OCI-LY7 (cell line): ENCODE measurements around the gene EDAR. TPM values are rescaled to one million over a fixed set of nuclear protein-coding genes. Genes with fewer than 3 reads are reported as not detected.

ENCODE experiments used
- BruUV-seq: library from RNA; stranded (reverse); fragments of 400-500 nt; replicated peaks from 2 replicates; lab custom pipeline; 2021; lab: Mats Ljungman, UMichigan
- CTCF ChIA-PET: fragments of 300-600 bp; sonication (Branson Sonifier 250); formaldehyde crosslinking; loops from one replicate; lab custom pipeline; 2022; ENCODE audit warnings: antibody characterized with exemption; ENCODE audit not compliant: unreplicated experiment; lab: Charles Lee
- POLR2A ChIA-PET: fragments of 300-600 bp; sonication (Branson Sonifier 250); formaldehyde crosslinking; loops from one replicate; lab custom pipeline; 2022; ENCODE audit warnings: antibody characterized with exemption; lab: Charles Lee
- DNase-seq: peaks from one replicate; pipeline ENCODE4 v3.0.0-alpha.2; 2015; ENCODE audit warnings: low spot score
- H2AFZ ChIP-seq: fragments of 200-600 bp; sonication (generic), shearing (Covaris generic); 2 replicates; pipeline ENCODE4 v1.6.1; 2014; ENCODE audit warnings: mild to moderate bottlenecking, antibody characterized with exemption, low read length, moderate library complexity
- H3K27ac ChIP-seq: fragments of 200-600 bp; sonication (generic); 2 replicates; pipeline ENCODE4 v1.5.1; 2014; ENCODE audit warnings: mixed run types, low read depth, mild to moderate bottlenecking, moderate library complexity, low read length, inconsistent platforms; ENCODE audit not compliant: poor library complexity, severe bottlenecking
- H3K36me3 ChIP-seq: fragments of 200-600 bp; sonication (generic); 2 replicates; pipeline ENCODE4 v1.6.1; 2014; ENCODE audit warnings: mild to moderate bottlenecking, antibody characterized with exemption, low read length, moderate library complexity, mixed read lengths; ENCODE audit not compliant: insufficient read depth
- H3K4me1 ChIP-seq: fragments of 200-600 bp; sonication (generic); 2 replicates; pipeline ENCODE4 v1.5.1; 2014; ENCODE audit warnings: mild to moderate bottlenecking, low read length; ENCODE audit not compliant: insufficient read depth, poor library complexity, severe bottlenecking
- H3K4me2 ChIP-seq: fragments of 200-600 bp; sonication (generic); 2 replicates; pipeline ENCODE4 v1.6.1; 2014; ENCODE audit warnings: mild to moderate bottlenecking, low read length
- H3K4me3 ChIP-seq: fragments of 200-600 bp; sonication (generic); 2 replicates; pipeline ENCODE4 v1.5.1; 2014; ENCODE audit warnings: mild to moderate bottlenecking, low read depth, low read length; ENCODE audit not compliant: poor library complexity, severe bottlenecking
- H3K79me2 ChIP-seq: fragments of 200-600 bp; sonication (generic); 2 replicates; pipeline ENCODE4 v1.6.1; 2016; ENCODE audit warnings: low read depth, mild to moderate bottlenecking, low read length, moderate library complexity, mixed read lengths; ENCODE audit not compliant: insufficient read depth
- H3K9me2 ChIP-seq: fragments of 200-600 bp; sonication (generic); 2 replicates; pipeline ENCODE4 v1.6.1; 2016; ENCODE audit warnings: mild to moderate bottlenecking, low read length, mixed read lengths; ENCODE audit not compliant: insufficient read depth
- H3K9me3 ChIP-seq: fragments of 200-600 bp; sonication (generic); 2 replicates; pipeline ENCODE4 v1.6.1; 2014; ENCODE audit warnings: mild to moderate bottlenecking, mixed run types, low read length, mixed read lengths
- H4K20me1 ChIP-seq: fragments of 200-600 bp; sonication (generic); 2 replicates; pipeline ENCODE4 v1.6.1; 2014; ENCODE audit warnings: mild to moderate bottlenecking, antibody characterized with exemption, low read length, moderate library complexity, mixed read lengths; ENCODE audit not compliant: insufficient read depth
- EZH2phosphoT487 ChIP-seq: fragments of 200-600 bp; sonication (generic); IDR thresholded peaks from 2 replicates; pipeline ENCODE4 v1.6.1; 2018; ENCODE audit warnings: low read depth, borderline replicate concordance, mild to moderate bottlenecking, mixed run types, antibody characterized with exemption, low read length, moderate library complexity, mixed read lengths
- intact Hi-C: fragments of 100-400 bp; cut with micrococcal nuclease; formaldehyde crosslinking; loops from one replicate; pipeline ENCODE4 v1.10.0; 2022; ENCODE audit not compliant: unreplicated experiment
- total RNA-seq, 2 experiments: library from RNA; depleted of rRNA in 1 of 2; stranded (reverse); fragments of >200 nt in 1 of 2; shearing (Covaris generic) in 1 of 2; gene quantifications; 2 replicates each; pipeline ENCODE4 v1.2.3, GENCODE V29; 2014 to 2022
- TF ChIP-seq, protein P1 (sequence below): fragments of 200-600 bp; sonication (generic); conservative IDR thresholded peaks from 2 replicates; pipeline ENCODE4 v1.5.1; 2014; ENCODE audit warnings: mild to moderate bottlenecking, antibody characterized with exemption, low read length, moderate library complexity, mixed read lengths

The EDAR gene
- total RNA-seq, 2 experiments from 2014 or later = not detected

DNA sequence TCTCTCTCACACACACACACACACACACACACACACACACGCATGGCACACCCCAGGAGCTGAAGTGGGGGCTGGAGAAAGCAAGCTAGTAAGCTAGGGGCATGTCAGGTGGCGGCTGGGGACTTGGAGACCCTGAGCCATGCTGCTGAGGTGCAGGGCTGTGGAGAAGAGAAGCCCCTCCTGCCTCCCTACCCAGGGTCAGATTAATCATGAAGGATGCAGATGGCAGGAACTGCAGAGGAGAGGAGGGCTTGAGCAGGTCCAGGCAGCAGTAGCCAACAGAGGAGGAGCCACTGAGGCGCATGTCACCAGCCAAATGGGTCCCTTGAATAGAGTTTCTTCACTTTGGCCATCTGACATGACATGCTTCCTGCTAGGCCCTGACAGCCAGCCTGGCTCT is 9.6 kb downstream of the EDAR start:
- DNase-seq = no peak
- POLR2A ChIA-PET = no interaction called here
- H3K9me2 ChIP-seq = no peaks in the 10 kb centered on the region
- H3K79me2 ChIP-seq = no peaks in the 10 kb centered on the region
- H2AFZ ChIP-seq = no peak overlapping the region
- intact Hi-C loops = no loop called here
- no peak overlapping the region for H3K4me3 ChIP-seq
- CTCF ChIA-PET = no interaction called here
- no peaks in the 10 kb centered on the region for H3K36me3 ChIP-seq
- no peak overlapping the region for H3K27ac ChIP-seq
- H3K4me2 ChIP-seq = no peak overlapping the region
- H3K4me1 ChIP-seq = no peaks in the 10 kb centered on the region
- no peaks in the 10 kb centered on the region for H4K20me1 ChIP-seq
- H3K9me3 ChIP-seq = no peaks in the 10 kb centered on the region
- TF ChIP-seq, protein P1, sequence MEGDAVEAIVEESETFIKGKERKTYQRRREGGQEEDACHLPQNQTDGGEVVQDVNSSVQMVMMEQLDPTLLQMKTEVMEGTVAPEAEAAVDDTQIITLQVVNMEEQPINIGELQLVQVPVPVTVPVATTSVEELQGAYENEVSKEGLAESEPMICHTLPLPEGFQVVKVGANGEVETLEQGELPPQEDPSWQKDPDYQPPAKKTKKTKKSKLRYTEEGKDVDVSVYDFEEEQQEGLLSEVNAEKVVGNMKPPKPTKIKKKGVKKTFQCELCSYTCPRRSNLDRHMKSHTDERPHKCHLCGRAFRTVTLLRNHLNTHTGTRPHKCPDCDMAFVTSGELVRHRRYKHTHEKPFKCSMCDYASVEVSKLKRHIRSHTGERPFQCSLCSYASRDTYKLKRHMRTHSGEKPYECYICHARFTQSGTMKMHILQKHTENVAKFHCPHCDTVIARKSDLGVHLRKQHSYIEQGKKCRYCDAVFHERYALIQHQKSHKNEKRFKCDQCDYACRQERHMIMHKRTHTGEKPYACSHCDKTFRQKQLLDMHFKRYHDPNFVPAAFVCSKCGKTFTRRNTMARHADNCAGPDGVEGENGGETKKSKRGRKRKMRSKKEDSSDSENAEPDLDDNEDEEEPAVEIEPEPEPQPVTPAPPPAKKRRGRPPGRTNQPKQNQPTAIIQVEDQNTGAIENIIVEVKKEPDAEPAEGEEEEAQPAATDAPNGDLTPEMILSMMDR = no peak
- no peak for TF ChIP-seq EZH2phosphoT487
- BruUV-seq = no TSS peak

- ChIA-PET POLR2A (no interaction called here), CTCF (no interaction called here)
- Histone ChIP-seq H3K4me3 (no peak overlapping the region), H3K9me3 (no peaks in the 10 kb centered on the region), H3K4me1 (no peaks in the 10 kb centered on the region), H4K20me1 (no peaks in the 10 kb centered on the region), H2AFZ (no peak overlapping the region), H3K4me2 (no peak overlapping the region), H3K27ac (no peak overlapping the region), H3K79me2 (no peaks in the 10 kb centered on the region), H3K36me3 (no peaks in the 10 kb centered on the region), H3K9me2 (no peaks in the 10 kb centered on the region)
- no peak for DNase-seq
- intact Hi-C loops = no loop called here
- TF ChIP-seq EZH2phosphoT487 = no peak
- TF ChIP-seq, protein P1 = no peak
- BruUV-seq = no TSS peak
Observed at GRCh38 chr2:108978709-108979111, 10.3 kb downstream of the EDAR start.

- intact Hi-C loops = no loop called here
- TF ChIP-seq, protein P1 = no peak
- no peak for TF ChIP-seq EZH2phosphoT487
- Histone ChIP-seq H3K9me2 (no peaks in the 10 kb centered on the region), H2AFZ (no peak overlapping the region), H3K79me2 (no peaks in the 10 kb centered on the region), H3K4me3 (no peak overlapping the region), H3K4me1 (no peaks in the 10 kb centered on the region), H3K9me3 (no peaks in the 10 kb centered on the region), H3K27ac (no peak overlapping the region), H4K20me1 (no peaks in the 10 kb centered on the region), H3K4me2 (no peak overlapping the region), H3K36me3 (no peaks in the 10 kb centered on the region)
- DNase-seq = no peak
- POLR2A ChIA-PET = interaction anchor here (0.6 kb wide), 1 partner anchor 263 kb away, joined by 4 read pairs; no protein-coding TSS in a partner anchor
- CTCF ChIA-PET = no interaction called here
- no TSS peak for BruUV-seq
Observed at GRCh38 chr2:108975613-108976435, 13.2 kb downstream of the EDAR start.
